ENCODE measurements around the gene LOXL3.

The LOXL3 gene

DNA sequence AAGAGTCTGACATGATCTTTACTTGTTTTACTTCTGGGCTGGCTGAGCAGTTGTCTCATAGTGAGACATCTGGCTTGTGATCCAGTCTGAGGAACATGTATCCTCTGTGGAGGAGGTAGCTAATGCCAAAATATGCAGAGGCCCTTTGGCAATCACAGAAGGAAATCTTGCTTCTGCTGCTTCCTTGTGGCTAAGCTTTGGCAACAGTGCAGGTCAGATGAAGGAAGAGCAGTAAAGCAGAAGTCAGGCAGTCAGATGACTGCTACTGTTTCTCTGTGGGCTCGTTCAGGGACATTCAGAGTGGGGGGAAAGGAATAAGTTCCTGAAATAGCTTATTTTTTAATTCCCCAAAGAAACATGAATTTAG is 23.1 kb upstream of the LOXL3 start:
- H3K27me3 ChIP-seq (ENCODE audit: insufficient read depth, low read length, poor library complexity, severe bottlenecking) = no peaks in the 10 kb centered on the region
- H3K79me2 ChIP-seq (ENCODE audit: insufficient read depth, low read length) = no peaks in the 10 kb centered on the region
- TF ChIP-seq EZH2phosphoT487 (IDR thresholded peaks at IDR 0.05; ENCODE audit: borderline replicate concordance) (no peak), CTCF (conservative IDR thresholded peaks at IDR 0.05; ENCODE audit: low read length) (no peak)
- no peaks in the 10 kb centered on the region for H4K20me1 ChIP-seq (ENCODE audit: insufficient read depth, low read length, poor library complexity, severe bottlenecking)
- H3F3A ChIP-seq (ENCODE audit: low read depth) = peaks cover 7% of the 10 kb centered on the region; the same call in 1 of the 2 replicates
- no peaks in the 10 kb centered on the region for H3K9me3 ChIP-seq (ENCODE audit: insufficient read depth, low read depth, low read length)
- H3K9me2 ChIP-seq (replicated peaks; ENCODE audit: low read depth, low read length) = no peaks in the 10 kb centered on the region
- H2AFZ ChIP-seq (ENCODE audit: low read length) = peak overlapping the region; percentile 83
- peak overlapping the region; percentile 12 for H3K9ac ChIP-seq (ENCODE audit: low read depth, low read length, poor library complexity, severe bottlenecking)
- H3K4me3 ChIP-seq (ENCODE audit: low read length, poor library complexity, severe bottlenecking) = no peak overlapping the region
- H3K4me1 ChIP-seq (ENCODE audit: insufficient read depth, low read length, poor library complexity, severe bottlenecking) = peaks cover 31% of the 10 kb centered on the region
- peak overlapping the region; percentile 3 for H3K4me2 ChIP-seq (ENCODE audit: low read depth, low read length, poor library complexity, severe bottlenecking)
- no peaks in the 10 kb centered on the region for H3K36me3 ChIP-seq (ENCODE audit: insufficient read depth, low read length)

GRCh38 chr2:74576211-74576862 is 22.6 kb upstream of the LOXL3 start:
- no peaks in the 10 kb centered on the region for H3K9me2 ChIP-seq (replicated peaks; ENCODE audit: low read depth, low read length)

GRCh38 chr2:74575320-74575719 is 21.6 kb upstream of the LOXL3 start:
- Histone ChIP-seq H2AFZ (ENCODE audit: low read length) (no peak overlapping the region), H3K9me2 (replicated peaks; ENCODE audit: low read depth, low read length) (no peaks in the 10 kb centered on the region), H3F3A (ENCODE audit: low read depth) (peaks cover 7% of the 10 kb centered on the region; the same call in 1 of the 2 replicates), H3K4me3 (ENCODE audit: low read length, poor library complexity, severe bottlenecking) (no peak overlapping the region), H3K9me3 (ENCODE audit: insufficient read depth, low read depth, low read length) (no peaks in the 10 kb centered on the region), H3K36me3 (ENCODE audit: insufficient read depth, low read length) (no peaks in the 10 kb centered on the region), H3K9ac (ENCODE audit: low read depth, low read length, poor library complexity, severe bottlenecking) (no peak overlapping the region), H4K20me1 (ENCODE audit: insufficient read depth, low read length, poor library complexity, severe bottlenecking) (no peaks in the 10 kb centered on the region), H3K27me3 (ENCODE audit: insufficient read depth, low read length, poor library complexity, severe bottlenecking) (no peaks in the 10 kb centered on the region), H3K79me2 (ENCODE audit: insufficient read depth, low read length) (no peaks in the 10 kb centered on the region), H3K4me2 (ENCODE audit: low read depth, low read length, poor library complexity, severe bottlenecking) (peak overlapping the region; percentile 75), H3K4me1 (ENCODE audit: insufficient read depth, low read length, poor library complexity, severe bottlenecking) (peaks cover 31% of the 10 kb centered on the region)
- TF ChIP-seq CTCF (conservative IDR thresholded peaks at IDR 0.05; ENCODE audit: low read length) (no peak), EZH2phosphoT487 (IDR thresholded peaks at IDR 0.05; ENCODE audit: borderline replicate concordance) (no peak)

More at GRCh38 chr2:74576211-74576862, 22.6 kb upstream of the LOXL3 start:
- Histone ChIP-seq H3F3A (ENCODE audit: low read depth) (peaks cover 7% of the 10 kb centered on the region; the same call in 1 of the 2 replicates), H3K9ac (ENCODE audit: low read depth, low read length, poor library complexity, severe bottlenecking) (no peak overlapping the region), H4K20me1 (ENCODE audit: insufficient read depth, low read length, poor library complexity, severe bottlenecking) (no peaks in the 10 kb centered on the region), H3K36me3 (ENCODE audit: insufficient read depth, low read length) (no peaks in the 10 kb centered on the region), H3K4me2 (ENCODE audit: low read depth, low read length, poor library complexity, severe bottlenecking) (peak overlapping the region; percentile 3), H2AFZ (ENCODE audit: low read length) (peak overlapping the region; percentile 83; the same call in 1 of the 2 replicates), H3K9me3 (ENCODE audit: insufficient read depth, low read depth, low read length) (no peaks in the 10 kb centered on the region), H3K4me1 (ENCODE audit: insufficient read depth, low read length, poor library complexity, severe bottlenecking) (peaks cover 31% of the 10 kb centered on the region), H3K79me2 (ENCODE audit: insufficient read depth, low read length) (no peaks in the 10 kb centered on the region), H3K4me3 (ENCODE audit: low read length, poor library complexity, severe bottlenecking) (no peak overlapping the region), H3K27me3 (ENCODE audit: insufficient read depth, low read length, poor library complexity, severe bottlenecking) (no peaks in the 10 kb centered on the region)
- no peak for TF ChIP-seq CTCF (conservative IDR thresholded peaks at IDR 0.05; ENCODE audit: low read length)
- no peak for TF ChIP-seq EZH2phosphoT487 (IDR thresholded peaks at IDR 0.05; ENCODE audit: borderline replicate concordance)

All from Loucy (cell line).